ENCODE measurements around the gene CRADD.

- TF ChIP-seq USF2 (IDR thresholded peaks at IDR 0.05; ENCODE audit: borderline replicate concordance, low read depth, low read length): no peak
- TF ChIP-seq EZH2phosphoT487 (IDR thresholded peaks at IDR 0.05; ENCODE audit: borderline replicate concordance, low read depth): no peak
- TF ChIP-seq TAF1 (IDR thresholded peaks at IDR 0.05; ENCODE audit: borderline replicate concordance, low read depth, low read length): no peak
- no peak for TF ChIP-seq CTCF (IDR thresholded peaks at IDR 0.05)
- no peak for TF ChIP-seq JUND (IDR thresholded peaks at IDR 0.05)
- TF ChIP-seq RFX5 (IDR thresholded peaks at IDR 0.05; ENCODE audit: low read length): no peak
- TF ChIP-seq TEAD4 (IDR thresholded peaks at IDR 0.05; ENCODE audit: borderline replicate concordance, insufficient read depth): no peak
- no peak for TF ChIP-seq USF1 (IDR thresholded peaks at IDR 0.05; ENCODE audit: borderline replicate concordance, low read depth)
- TF ChIP-seq FOXM1 (IDR thresholded peaks at IDR 0.05; ENCODE audit: low read depth): no peak
- no peak for TF ChIP-seq RAD21 (IDR thresholded peaks at IDR 0.05; ENCODE audit: low read length)
- TF ChIP-seq EP300 (IDR thresholded peaks at IDR 0.05; ENCODE audit: borderline replicate concordance in 1 of 2, low read depth in 1 of 2, low read length in 1 of 2): no peak
Measured at GRCh38 chr12:93762912-93763553, 85.9 kb downstream of the CRADD start.
